GM19452 (cell line): ENCODE results near the gene GNAZ.
"Not testable (repeated sequence)": the region's sequence is repeated elsewhere in the genome, so short reads cannot be mapped to it uniquely, and the experiment has no call there.

Experiments used
- ATAC-seq: cut with Tn5 transposase; IDR thresholded peaks from one replicate; pipeline ENCODE4 v1.9.1; 2021; ENCODE audit not compliant: unreplicated experiment

Gene GNAZ

DNA sequence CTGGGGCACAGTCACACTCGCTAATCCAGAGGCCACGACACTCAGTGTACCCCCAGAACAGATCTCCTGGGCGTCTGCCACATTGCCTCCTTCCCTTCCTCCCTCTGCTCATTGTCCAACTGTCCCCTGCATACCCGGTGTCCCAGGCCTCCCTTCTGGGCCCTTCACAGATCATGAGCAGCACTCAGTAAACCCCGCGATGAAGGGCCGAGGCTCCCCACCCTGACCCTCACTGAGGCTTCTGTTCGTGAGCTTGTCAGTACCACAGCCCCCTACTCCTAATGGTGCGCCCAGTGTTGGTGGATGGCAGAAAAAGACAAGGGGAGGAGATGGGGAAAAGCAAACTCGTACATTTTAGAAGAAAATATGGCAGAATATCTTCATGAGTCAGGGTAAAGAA is 58.8 kb downstream of the GNAZ start:
- no peak for ATAC-seq

DNA sequence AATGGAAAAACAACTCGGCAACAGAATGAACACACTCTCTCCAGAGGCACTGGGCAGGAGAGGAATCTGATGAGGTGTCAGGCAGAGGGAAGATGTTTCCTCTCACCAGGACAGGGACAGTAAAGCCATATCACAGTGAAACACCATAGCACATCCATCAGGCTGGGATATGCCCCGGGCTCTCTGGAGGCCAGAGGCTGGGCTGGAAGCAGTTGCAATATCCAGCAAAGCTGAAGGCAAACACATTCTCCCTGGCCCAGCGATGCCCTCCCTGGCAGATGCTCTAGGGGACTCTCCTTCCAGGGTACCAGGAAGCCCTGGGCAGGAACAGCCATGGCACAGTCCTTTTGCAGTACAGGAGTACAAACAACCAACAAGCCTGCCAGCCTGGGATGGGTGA is 60.4 kb downstream of the GNAZ start:
- ATAC-seq = no peak

DNA sequence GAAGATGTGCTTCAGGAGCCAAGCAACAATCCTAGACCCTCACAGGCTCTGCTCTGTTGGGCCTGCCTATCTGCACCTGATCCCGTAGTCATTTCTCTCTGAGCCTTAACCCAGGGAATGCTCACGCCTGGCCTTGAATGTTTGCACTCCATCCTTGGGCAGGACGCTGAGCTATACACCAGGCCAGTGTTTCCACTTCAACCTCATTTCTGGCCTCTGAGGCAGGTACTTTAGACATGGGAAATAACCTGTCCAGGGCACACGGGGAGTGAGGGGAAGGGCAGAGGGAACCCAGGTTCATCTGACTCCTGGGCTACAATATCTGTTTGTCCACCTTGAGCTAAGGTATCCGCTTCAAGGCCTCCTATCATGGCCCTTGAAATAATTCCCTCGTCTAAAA is 61.6 kb downstream of the GNAZ start:
- no peak for ATAC-seq

DNA sequence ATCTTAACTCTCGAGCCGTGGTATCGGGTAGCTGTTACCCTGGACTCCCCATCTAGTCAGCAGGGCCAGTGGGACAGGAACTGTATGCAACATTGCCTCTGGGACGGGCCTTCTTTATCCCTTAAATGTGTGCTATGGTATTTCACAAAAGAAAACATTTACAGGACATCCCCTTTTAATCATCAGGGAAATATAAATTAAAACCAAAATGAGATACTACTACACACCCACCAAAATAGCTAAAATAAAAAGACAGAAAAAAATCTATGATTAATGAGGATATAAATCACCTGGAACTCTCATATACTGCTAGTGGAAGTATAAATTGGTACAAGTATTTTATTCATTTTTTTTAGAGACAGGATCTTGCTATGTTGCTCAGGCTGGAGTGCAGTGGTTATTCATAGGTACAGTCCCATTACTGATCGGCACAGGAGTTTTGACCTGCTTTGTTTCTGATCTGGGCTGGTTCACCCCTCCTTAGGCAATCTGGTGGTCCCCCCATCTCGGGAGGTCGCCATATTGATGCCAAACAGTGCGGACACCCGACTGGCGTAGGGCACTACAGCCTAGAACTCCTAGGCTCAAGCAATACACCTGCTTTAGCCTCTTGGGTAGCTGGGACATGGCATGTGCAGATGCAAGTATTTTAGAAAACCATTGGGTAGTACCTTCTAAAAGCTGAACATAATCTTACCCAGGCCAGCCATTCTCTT is 62.2 kb downstream of the GNAZ start:
- ATAC-seq = no peak

DNA sequence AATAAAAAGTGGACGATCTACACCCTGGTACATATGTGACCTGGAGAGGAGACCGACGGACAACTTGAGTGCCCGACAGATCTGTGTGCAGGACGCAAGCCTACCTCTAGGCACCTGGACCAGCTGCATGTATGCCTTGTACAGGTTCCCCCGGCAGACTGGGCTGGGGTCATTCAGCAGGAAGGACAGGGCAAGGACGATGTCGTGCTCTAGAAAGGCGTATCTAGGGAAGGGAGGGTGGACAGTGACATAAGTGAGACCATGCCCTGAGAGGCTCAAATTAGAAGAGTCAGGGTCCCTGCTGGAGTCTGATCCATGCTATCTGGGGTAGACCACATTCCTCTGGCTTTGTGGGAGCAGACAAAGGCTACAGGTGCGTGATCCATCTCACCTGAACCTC is 63.6 kb downstream of the GNAZ start:
- no peak for ATAC-seq

DNA sequence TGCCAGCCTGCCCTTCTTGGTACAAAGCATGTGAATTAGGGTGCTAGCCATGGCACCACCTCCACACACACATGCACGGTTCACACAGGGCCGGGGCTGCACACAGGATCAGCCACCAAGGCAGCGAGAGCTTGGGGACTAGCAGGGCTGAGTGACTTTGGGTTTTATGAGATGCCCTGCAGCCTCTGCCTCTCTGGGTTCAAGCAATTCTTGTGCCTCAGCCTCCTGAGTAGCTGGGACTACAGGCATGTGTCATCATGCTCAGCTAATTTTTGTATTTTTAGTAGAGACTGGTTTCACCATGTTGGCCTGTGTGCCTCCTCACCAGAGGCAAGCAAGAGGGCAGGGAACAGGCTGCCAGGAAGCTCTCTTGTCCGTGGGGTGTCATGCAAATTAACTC is 66.7 kb downstream of the GNAZ start:
- ATAC-seq = not testable (repeated sequence)

DNA sequence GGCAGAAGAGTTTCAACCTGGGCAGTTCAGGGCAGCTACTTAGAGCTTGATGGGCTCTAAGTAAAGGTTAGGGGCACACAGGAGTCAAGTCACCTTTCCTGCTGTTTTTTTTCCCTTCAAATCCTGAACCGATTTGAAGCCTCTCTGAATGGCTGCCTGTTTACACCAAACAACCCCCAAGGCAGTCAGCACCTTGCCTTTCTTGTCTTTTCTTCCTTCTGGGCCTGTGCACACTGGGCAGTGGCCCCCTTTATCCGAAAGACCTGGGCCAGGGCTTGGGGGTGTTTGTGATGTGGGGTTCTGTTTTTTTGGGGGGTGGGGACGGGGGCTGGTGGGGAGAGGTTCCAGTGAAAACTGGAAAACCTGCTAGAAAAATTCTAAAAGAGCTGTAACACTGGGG is 67.1 kb downstream of the GNAZ start:
- ATAC-seq = no peak

DNA sequence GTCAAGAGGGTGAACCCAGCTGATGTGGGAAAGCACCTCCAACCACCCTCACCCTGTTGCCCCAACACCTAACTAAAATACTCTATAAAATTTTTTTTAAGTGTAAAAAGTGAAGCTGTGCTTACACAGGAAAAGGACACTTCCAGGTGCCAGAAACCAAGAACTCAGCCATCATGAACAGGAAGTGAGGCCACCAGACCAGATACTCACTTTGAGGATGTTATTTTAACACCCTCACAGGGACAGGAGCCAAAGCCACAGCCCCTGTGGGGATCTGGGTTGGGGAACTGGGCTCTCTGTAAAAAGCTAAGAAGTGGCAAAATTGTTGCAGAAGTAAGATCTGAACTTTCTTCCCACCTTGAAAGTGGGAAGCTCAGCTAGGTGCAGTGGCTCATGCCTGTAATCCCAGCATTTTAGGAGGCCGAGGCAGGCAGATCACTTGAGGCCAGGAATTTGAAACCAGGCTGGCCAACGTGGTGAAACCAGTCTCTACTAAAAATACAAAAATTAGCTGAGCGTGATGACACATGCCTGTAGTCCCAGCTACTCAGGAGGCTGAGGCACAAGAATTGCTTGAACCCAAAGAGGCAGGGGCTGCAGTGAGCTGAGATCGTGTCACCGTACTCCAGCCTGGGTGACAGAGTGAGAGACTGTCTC is 67.7 kb downstream of the GNAZ start:
- ATAC-seq = no peak

DNA sequence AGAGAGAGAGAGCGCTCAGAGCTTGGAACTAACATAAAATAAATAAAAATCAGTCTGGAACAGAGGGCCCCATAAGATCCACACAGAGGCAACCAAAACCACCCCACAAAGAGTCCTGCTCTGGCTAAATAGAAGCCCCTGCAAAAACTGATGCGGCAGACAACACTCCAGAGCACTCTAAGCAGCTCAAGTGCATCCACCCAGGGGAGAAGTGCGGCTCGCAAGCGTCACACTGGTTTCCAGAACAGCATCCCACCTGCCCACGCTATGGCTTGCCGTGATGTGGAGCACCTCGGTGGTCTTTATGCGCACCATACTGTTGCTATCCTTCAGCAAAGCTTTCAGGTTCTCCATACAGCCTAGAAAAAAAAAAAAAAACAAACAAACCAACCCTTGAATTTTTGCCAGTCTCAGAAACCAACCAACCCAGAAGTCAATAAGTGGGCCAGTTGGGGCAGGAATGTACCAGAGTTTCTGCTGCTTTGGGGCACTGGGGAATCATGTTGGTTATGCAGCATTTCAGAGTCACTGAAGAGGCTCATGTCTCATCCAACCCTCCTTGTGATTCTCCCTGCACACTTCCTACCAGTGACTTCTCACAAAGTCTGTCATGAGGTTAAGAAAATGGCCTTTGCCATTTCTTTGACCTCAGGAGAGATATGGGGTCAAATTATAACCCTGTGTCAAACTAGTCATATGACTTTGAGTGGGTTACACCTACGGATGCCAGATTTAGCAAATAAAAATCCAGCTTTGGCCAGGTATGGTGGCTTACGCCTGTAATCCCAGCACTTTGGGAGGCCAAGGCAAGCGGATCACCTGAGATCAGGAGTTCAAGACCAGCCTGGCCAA is 68.5 kb downstream of the GNAZ start:
- ATAC-seq = no peak

DNA sequence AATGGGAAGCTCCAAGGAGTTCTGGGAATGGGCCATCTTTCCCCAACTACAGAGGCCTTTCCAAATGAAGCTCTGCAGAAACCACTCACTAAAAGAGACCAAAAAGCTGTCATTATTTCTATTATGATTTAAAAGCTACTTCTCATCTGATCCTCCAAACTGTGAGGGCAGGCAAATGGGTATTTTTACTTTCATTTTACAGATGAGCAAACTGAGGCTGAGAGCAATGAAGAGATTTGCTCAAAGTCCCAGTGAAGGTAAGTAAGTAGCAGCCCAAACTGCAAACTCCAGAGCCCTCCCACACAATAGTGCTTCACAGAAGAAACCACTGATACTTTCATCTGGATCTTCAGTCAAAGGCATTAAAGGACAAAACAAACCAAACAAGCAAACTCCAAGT is 70.1 kb downstream of the GNAZ start:
- ATAC-seq = no peak

DNA sequence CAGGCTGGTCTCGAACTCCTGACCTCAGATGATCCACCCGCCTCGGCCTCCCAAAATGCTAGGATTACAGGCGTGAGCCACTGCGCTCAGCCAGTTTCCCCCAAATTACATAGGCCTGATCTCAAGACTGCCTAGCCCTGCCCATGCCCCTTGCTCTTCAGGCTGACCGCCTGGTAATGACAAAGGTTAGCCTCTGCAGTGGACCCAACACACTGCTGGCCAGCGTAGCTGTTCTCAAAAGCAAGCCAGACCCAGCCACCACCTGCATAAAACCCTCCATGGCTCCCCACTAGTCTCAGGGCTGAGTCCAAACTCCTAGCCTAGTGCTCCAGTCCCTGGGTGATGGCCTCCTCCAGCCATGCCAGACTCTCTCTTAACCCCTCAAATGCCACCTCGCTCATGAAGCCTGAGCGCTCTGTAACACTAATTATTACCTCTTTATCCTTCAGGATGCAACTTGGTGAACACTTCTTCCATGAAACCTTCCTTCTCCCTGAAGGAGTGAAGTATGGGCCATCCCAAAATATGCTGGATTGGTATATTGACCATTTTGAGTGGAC is 72.3 kb downstream of the GNAZ start:
- no peak for ATAC-seq

DNA sequence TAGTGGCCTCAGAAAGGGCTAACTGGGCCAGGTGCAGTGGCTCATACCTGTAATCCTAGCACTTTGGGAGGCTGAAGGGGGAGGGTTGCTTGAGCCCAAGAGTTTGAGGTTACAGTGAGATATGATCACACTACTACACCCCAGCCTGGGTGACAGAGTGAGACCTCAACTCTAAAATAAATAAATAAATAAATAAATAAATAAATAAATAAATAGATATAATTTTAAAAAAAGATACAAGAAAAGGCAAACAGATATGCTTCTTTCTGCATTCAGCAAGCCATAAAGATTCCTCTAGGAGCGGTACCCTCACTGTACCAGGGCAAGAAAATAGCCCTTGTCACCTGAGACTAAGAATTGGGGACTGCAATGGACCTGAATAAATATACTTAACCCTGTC is 72.8 kb downstream of the GNAZ start:
- ATAC-seq = no peak

DNA sequence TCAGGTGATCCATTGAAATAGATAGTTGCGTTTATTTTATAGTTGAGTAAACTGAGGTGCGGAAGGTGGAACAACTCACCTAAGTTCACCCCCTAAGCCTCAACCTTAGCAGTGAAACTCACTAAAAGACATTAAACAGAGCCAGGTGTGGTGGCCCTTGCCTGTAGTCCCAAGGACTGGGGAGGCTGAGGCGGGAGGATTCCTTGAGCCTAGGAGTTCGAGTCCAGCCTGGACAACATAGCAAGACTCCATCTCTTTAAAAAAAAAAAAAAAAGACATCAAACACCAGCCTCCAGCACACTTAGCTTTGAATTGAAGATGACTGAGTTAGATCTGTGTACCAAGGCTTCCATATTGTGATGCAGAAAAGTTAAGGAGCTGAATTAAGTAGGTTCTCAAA is 74.1 kb downstream of the GNAZ start:
- ATAC-seq = no peak

DNA sequence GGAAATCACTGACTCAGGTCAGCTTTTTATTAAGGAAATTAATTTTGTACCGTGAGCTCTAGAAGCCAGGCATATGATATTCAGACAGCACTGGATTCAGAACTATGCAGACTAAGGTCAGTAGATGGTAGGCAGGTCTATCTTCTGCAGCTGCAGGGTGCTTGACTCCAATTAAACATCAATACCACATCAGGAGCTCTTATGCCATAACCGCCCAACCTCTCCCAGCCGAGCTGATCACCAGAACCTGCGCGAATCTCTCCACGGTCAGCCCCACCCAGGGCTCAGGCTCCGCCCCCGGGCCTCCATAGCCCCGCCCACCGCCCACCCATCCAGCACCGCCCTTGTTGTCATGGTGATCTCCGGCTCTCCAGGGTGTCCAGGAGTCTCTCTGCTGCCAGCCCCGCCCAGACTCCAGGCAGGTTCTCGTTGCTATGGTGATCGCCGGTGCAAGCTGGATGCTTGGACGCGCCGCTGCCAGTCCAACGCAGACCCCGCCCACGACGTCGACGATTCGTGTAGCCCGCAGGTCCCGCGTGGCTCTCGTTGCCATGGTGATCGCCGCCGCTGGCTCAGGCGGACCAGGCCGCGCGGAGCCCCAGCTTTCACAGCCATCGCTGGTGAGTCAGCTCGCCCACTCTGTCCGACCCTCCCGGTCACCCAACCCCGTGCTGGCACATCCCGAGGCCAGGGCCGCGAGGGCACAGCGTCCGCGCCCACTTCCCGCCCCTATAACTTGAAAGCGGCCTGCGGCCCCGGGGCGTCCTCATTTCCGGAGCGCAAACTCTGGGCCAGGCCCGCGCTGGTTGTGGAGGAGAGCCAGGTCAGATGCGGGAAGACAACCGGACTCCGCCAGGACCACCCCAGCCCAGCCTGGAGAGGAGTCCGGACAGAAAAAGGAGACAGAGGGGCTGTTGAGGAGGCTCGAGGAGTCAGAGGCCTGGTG is 74.9 kb downstream of the GNAZ start, which contains the start of gene RAB36:
Gene RAB36, plus strand, starts transcription at position 546 of the 946 bp plus-strand sequence. CDS start 1,140 bp downstream, outside the sequence.
- peak; percentile 47 for ATAC-seq

DNA sequence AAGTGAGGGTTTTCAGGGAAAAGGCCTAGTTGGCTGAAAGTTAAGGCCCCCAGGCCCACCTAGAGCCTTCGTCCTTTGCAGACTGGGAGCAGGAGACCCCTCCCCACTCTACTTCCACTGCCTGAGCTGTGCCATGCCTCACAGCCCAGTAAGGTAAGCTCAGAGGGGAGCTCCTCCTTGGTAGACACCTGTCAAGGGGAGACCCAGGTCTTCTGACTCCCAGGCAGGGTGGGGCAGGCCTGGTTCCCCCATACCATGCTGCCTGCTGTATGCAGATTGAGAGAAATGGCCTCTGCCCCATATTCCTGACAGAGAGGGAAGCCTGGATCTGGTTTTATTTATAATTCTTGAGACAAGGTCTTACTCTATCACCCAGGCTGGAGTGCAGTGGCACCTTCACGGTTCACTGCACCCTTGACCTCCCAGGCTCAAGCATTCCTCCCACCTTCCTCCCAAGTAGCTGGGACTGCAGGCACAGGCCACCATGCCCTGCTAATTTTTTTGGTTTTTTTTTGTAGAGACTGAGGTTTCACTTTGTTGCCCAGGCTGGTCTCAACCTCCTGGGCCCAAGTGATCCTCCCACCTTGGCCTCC is 75.7 kb downstream of the GNAZ start:
- no peak for ATAC-seq

DNA sequence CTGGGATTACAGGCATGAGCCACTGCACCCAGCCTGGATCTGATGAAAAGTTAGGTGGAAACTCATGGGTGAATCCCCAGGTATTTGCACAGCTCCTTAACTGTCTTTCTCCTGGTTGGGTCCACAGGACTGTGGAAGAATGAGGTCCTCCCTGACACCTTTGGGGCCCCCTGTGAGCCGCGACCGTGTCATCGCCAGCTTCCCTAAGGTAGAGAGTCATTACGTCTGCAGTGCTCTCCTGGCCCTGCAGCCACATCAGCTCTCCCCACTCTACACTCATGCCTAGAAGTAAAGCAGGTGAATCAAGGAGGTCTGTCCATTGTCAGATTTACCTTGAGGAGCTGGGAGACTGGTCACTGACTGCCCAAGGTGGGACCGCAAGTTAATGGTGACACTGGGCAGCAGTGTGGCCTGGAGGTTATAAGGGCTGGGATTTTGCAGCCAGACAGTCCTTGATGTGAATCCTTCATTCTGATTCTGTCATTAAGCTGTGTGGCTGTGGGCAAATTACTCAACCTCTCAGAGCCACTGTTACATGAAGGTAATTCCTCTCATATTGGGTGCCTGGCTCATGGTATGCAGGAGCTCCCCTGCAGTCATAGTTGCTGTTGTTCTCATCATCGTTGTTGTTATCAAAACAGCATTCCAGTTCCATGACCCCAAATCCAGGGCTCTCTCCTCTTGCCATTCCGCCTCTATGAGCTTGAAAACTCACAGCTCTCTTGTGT is 76.3 kb downstream of the GNAZ start:
- no peak for ATAC-seq

DNA sequence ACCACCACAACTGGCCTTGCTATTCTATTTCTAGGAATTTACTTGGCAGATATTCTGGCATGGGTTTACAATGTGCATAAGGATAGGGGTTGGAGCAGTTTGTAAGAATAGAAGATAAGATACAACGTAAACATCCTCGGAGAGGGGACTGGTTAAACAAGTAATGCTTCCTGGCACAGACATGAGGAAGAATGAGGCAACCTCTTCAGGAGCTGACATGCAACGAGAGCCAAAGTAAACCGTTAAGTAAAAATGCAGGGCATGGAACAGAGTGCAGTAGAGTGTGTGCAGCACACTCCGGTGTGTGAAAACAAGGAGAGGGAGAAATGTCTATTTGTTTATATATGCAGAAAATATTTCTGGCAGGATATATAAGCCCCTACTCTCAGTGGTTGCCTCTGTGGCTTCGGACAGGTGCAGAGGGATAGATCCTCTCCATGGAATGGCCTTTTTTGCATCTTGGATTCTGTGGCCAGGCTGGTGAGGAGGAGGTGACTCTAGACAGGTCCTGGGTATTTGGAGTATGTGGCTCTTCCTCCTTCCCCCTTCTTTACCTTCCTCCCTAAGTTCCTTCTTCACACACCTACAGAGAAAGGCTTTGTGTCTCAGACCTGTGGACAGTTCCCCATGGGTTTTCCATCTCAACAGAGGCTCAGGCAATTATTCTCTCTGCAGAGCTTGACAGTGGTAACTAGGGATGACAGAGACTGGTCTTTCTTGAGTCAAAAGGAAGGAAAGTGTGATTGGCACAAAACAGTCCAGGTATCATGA is 77.5 kb downstream of the GNAZ start:
- no peak for ATAC-seq

DNA sequence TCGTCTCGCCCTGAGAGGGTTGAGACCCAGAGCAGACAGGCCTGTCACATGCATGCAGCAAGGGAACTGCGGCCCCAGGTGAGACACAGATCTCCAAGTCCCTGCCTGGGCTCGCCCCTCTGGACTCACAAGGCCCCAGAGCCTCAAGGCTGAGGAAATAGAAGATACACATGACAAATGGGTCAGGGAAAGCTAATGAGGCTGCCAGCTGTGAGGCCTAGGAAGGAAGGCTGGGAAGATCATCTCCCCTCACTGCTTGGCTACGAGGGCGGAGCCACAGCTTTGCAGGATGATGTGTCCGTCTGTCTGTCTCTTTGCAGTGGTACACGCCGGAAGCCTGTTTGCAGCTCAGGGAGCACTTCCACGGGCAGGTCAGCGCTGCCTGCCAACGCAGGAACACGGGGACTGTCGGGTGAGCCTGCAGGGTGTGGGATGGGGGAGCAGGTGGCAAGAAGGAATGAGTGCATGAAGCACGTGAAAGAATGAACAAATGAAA is 79.5 kb downstream of the GNAZ start:
- ATAC-seq = no peak
